Retinal pigment epithelial cell (primary cell): ENCODE measurements around the gene TMEM204.

Source experiments
- DNase-seq: peaks from one replicate; pipeline ENCODE4 v3.0.0-alpha.2; 2010; ENCODE audit warnings: low read depth
- H3K4me3 ChIP-seq: 2 replicates; pipeline ENCODE4 v1.5.1; 2011; ENCODE audit warnings: mild to moderate bottlenecking, low read length, control low read depth, moderate library complexity
- CTCF ChIP-seq: conservative IDR thresholded peaks from 2 replicates; pipeline ENCODE4 v1.5.1; 2011; ENCODE audit warnings: low read depth, low read length, control low read depth, inconsistent platforms

The TMEM204 gene

GRCh38 chr16:1499756-1500464 is 33.6 kb upstream of the TMEM204 start:
- no peak for DNase-seq
- no peak overlapping the region for H3K4me3 ChIP-seq
- TF ChIP-seq CTCF = no peak

GRCh38 chr16:1500465-1501150 is 32.9 kb upstream of the TMEM204 start:
- H3K4me3 ChIP-seq = no peak overlapping the region
- no peak for DNase-seq

GRCh38 chr16:1501630-1502029 is 31.8 kb upstream of the TMEM204 start:
- TF ChIP-seq CTCF = no peak
- DNase-seq = no peak
- no peak overlapping the region for H3K4me3 ChIP-seq

More at GRCh38 chr16:1500465-1501150, 32.9 kb upstream of the TMEM204 start:
- no peak for TF ChIP-seq CTCF

- no peak for TF ChIP-seq CTCF
- H3K4me3 ChIP-seq = no peak overlapping the region
- no peak for DNase-seq
Observed at GRCh38 chr16:1502092-1503004, 31.1 kb upstream of the TMEM204 start.

- TF ChIP-seq CTCF = no peak
- H3K4me3 ChIP-seq = no peak overlapping the region
- DNase-seq = no peak
Observed at GRCh38 chr16:1503110-1503955, 30.1 kb upstream of the TMEM204 start.

GRCh38 chr16:1505073-1505844 is 28.2 kb upstream of the TMEM204 start:
- no peak for TF ChIP-seq CTCF
- no peak for DNase-seq

More at GRCh38 chr16:1505073-1505844, 28.2 kb upstream of the TMEM204 start:
- H3K4me3 ChIP-seq = no peak overlapping the region
